ENCODE data around the gene GSKIP. TPM values are rescaled to one million over a fixed set of nuclear protein-coding genes. Genes with fewer than 3 reads are reported as not detected.

The GSKIP gene
- total RNA-seq, 1 experiment from 2014 or later: 53.3 TPM

DNA sequence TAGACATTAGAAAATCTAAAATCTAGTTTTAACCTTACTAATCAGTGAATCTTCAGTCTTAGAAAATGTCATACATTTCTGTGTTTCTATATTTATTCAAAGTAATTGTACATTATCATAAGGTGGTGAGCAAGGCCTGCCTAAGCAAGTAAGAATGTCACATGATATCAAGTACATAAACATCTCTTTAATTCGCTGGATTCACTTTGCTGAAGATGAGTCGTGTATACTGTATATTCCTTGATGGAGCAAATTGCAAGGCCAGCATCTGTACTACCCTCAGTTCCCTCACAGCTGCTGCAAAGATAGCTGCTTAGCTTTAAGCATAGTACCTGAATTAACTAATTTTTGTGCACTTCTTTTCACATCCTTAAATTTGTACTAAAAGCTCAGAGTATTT lies 20.1 kb downstream of the GSKIP start:
- no peaks in the 10 kb centered on the region for H3K27me3 ChIP-seq (ENCODE audit: low read length)
- H2AFZ ChIP-seq (ENCODE audit: low read length): no peak overlapping the region
- no peaks in the 10 kb centered on the region for H4K20me1 ChIP-seq (ENCODE audit: insufficient read depth, low read depth, low read length)
- peak overlapping the region; percentile 92 for H3K27ac ChIP-seq (ENCODE audit: low read length)
- H3K36me3 ChIP-seq (ENCODE audit: insufficient read depth, low read length): peaks cover 29% of the 10 kb centered on the region
- H3K9ac ChIP-seq (ENCODE audit: low read length): no peak overlapping the region
- peaks cover 34% of the 10 kb centered on the region for H3K79me2 ChIP-seq (ENCODE audit: low read length)
- peaks cover 83% of the 10 kb centered on the region for H3K4me1 ChIP-seq (ENCODE audit: low read length)
- DNase-seq: no peak
- H3K4me2 ChIP-seq (ENCODE audit: low read depth, low read length, poor library complexity, severe bottlenecking): no peak overlapping the region
- H3K4me3 ChIP-seq (ENCODE audit: low read length): no peak overlapping the region
- H3K9me3 ChIP-seq (ENCODE audit: low read length): no peaks in the 10 kb centered on the region
- no peaks in the 10 kb centered on the region for H3K9me2 ChIP-seq (replicated peaks; ENCODE audit: insufficient read depth, low read length)

- Histone ChIP-seq H3K9ac (ENCODE audit: low read length) (no peak overlapping the region), H2AFZ (ENCODE audit: low read length) (no peak overlapping the region), H3K27me3 (ENCODE audit: low read length) (no peaks in the 10 kb centered on the region), H3K9me3 (ENCODE audit: low read length) (no peaks in the 10 kb centered on the region), H3K27ac (ENCODE audit: low read length) (peak overlapping the region; percentile 92), H3K4me1 (ENCODE audit: low read length) (peaks cover 76% of the 10 kb centered on the region), H3K9me2 (replicated peaks; ENCODE audit: insufficient read depth, low read length) (no peaks in the 10 kb centered on the region), H3K36me3 (ENCODE audit: insufficient read depth, low read length) (peaks cover 29% of the 10 kb centered on the region), H3K4me3 (ENCODE audit: low read length) (no peak overlapping the region), H4K20me1 (ENCODE audit: insufficient read depth, low read depth, low read length) (no peaks in the 10 kb centered on the region), H3K4me2 (ENCODE audit: low read depth, low read length, poor library complexity, severe bottlenecking) (no peak overlapping the region), H3K79me2 (ENCODE audit: low read length) (peaks cover 29% of the 10 kb centered on the region)
- DNase-seq: no peak
Measured at GRCh38 chr14:96384053-96384452, 20.7 kb downstream of the GSKIP start.

DNA sequence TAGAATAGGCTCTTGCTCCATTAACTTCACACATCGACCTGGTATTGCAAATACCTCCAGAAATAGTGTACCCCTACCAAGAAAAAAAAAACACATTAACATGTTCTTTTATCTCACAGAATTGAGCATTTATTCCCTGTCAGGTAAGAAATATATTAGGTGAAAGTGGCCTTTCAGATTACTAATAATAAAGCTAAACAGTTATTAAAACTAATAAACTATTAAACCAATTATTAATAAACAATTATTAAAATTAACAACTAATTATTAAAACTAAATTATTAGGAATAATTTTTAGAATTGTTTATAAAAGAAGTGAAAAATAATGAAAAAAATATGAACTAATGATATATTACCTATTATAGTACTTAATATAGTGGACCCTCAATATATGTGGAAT lies 21.4 kb downstream of the GSKIP start:
- H3K4me2 ChIP-seq (ENCODE audit: low read depth, low read length, poor library complexity, severe bottlenecking): no peak overlapping the region
- H3K9ac ChIP-seq (ENCODE audit: low read length): no peak overlapping the region
- no peaks in the 10 kb centered on the region for H3K9me3 ChIP-seq (ENCODE audit: low read length)
- H3K79me2 ChIP-seq (ENCODE audit: low read length): peaks cover 22% of the 10 kb centered on the region
- DNase-seq: no peak
- no peaks in the 10 kb centered on the region for H3K9me2 ChIP-seq (replicated peaks; ENCODE audit: insufficient read depth, low read length)
- H3K4me3 ChIP-seq (ENCODE audit: low read length): no peak overlapping the region
- peaks cover 29% of the 10 kb centered on the region for H3K36me3 ChIP-seq (ENCODE audit: insufficient read depth, low read length)
- peaks cover 70% of the 10 kb centered on the region for H3K4me1 ChIP-seq (ENCODE audit: low read length)
- no peaks in the 10 kb centered on the region for H3K27me3 ChIP-seq (ENCODE audit: low read length)
- no peak overlapping the region for H2AFZ ChIP-seq (ENCODE audit: low read length)
- H3K27ac ChIP-seq (ENCODE audit: low read length): peak overlapping the region; percentile 92
- no peaks in the 10 kb centered on the region for H4K20me1 ChIP-seq (ENCODE audit: insufficient read depth, low read depth, low read length)

- peaks cover 17% of the 10 kb centered on the region for H3K79me2 ChIP-seq (ENCODE audit: low read length)
- H3K36me3 ChIP-seq (ENCODE audit: insufficient read depth, low read length): peaks cover 29% of the 10 kb centered on the region
- H3K4me3 ChIP-seq (ENCODE audit: low read length): no peak overlapping the region
- H3K27ac ChIP-seq (ENCODE audit: low read length): peak overlapping the region; percentile 13
- H3K4me1 ChIP-seq (ENCODE audit: low read length): peaks cover 65% of the 10 kb centered on the region
- no peak overlapping the region for H3K9ac ChIP-seq (ENCODE audit: low read length)
- no peaks in the 10 kb centered on the region for H3K9me2 ChIP-seq (replicated peaks; ENCODE audit: insufficient read depth, low read length)
- no peak for DNase-seq
- H3K4me2 ChIP-seq (ENCODE audit: low read depth, low read length, poor library complexity, severe bottlenecking): no peak overlapping the region
- H3K9me3 ChIP-seq (ENCODE audit: low read length): no peaks in the 10 kb centered on the region
- H2AFZ ChIP-seq (ENCODE audit: low read length): no peak overlapping the region
- no peaks in the 10 kb centered on the region for H4K20me1 ChIP-seq (ENCODE audit: insufficient read depth, low read depth, low read length)
- no peaks in the 10 kb centered on the region for H3K27me3 ChIP-seq (ENCODE audit: low read length)
Measured at GRCh38 chr14:96385385-96385784, 22.1 kb downstream of the GSKIP start.

- Histone ChIP-seq H3K9me3 (ENCODE audit: low read length) (no peaks in the 10 kb centered on the region), H3K79me2 (ENCODE audit: low read length) (no peaks in the 10 kb centered on the region), H3K27me3 (ENCODE audit: low read length) (no peaks in the 10 kb centered on the region), H4K20me1 (ENCODE audit: insufficient read depth, low read depth, low read length) (no peaks in the 10 kb centered on the region), H3K9ac (ENCODE audit: low read length) (peak overlapping the region; percentile 92), H3K9me2 (replicated peaks; ENCODE audit: insufficient read depth, low read length) (no peaks in the 10 kb centered on the region), H3K4me1 (ENCODE audit: low read length) (peaks cover 40% of the 10 kb centered on the region), H3K36me3 (ENCODE audit: insufficient read depth, low read length) (peaks cover 10% of the 10 kb centered on the region; the same call in 1 of the 2 replicates), H3K4me3 (ENCODE audit: low read length) (peak overlapping the region; percentile 90), H3K27ac (ENCODE audit: low read length) (peak overlapping the region; percentile 84), H2AFZ (ENCODE audit: low read length) (peak overlapping the region; percentile 86), H3K4me2 (ENCODE audit: low read depth, low read length, poor library complexity, severe bottlenecking) (peak overlapping the region; percentile 100)
- DNase-seq: no peak
Measured at GRCh38 chr14:96390965-96391292, 27.6 kb downstream of the GSKIP start.

GRCh38 chr14:96391293-96392118 lies 28.2 kb downstream of the GSKIP start:
- Histone ChIP-seq H2AFZ (ENCODE audit: low read length) (peak overlapping the region; percentile 86), H3K4me3 (ENCODE audit: low read length) (peak overlapping the region; percentile 90), H3K9me2 (replicated peaks; ENCODE audit: insufficient read depth, low read length) (no peaks in the 10 kb centered on the region), H3K4me2 (ENCODE audit: low read depth, low read length, poor library complexity, severe bottlenecking) (peak overlapping the region; percentile 100), H3K36me3 (ENCODE audit: insufficient read depth, low read length) (peaks cover 6% of the 10 kb centered on the region; the same call in 1 of the 2 replicates), H3K9ac (ENCODE audit: low read length) (peak overlapping the region; percentile 92), H3K27ac (ENCODE audit: low read length) (peak overlapping the region; percentile 84), H3K79me2 (ENCODE audit: low read length) (no peaks in the 10 kb centered on the region), H3K9me3 (ENCODE audit: low read length) (no peaks in the 10 kb centered on the region), H3K4me1 (ENCODE audit: low read length) (peaks cover 36% of the 10 kb centered on the region), H3K27me3 (ENCODE audit: low read length) (no peaks in the 10 kb centered on the region), H4K20me1 (ENCODE audit: insufficient read depth, low read depth, low read length) (no peaks in the 10 kb centered on the region)
- DNase-seq: peak; percentile 100

GRCh38 chr14:96393071-96393691 lies 29.9 kb downstream of the GSKIP start:
- Histone ChIP-seq H3K4me1 (ENCODE audit: low read length) (peaks cover 22% of the 10 kb centered on the region), H3K9me2 (replicated peaks; ENCODE audit: insufficient read depth, low read length) (no peaks in the 10 kb centered on the region), H4K20me1 (ENCODE audit: insufficient read depth, low read depth, low read length) (no peaks in the 10 kb centered on the region), H2AFZ (ENCODE audit: low read length) (peak overlapping the region; percentile 69), H3K79me2 (ENCODE audit: low read length) (no peaks in the 10 kb centered on the region), H3K27me3 (ENCODE audit: low read length) (no peaks in the 10 kb centered on the region), H3K9me3 (ENCODE audit: low read length) (no peaks in the 10 kb centered on the region), H3K4me3 (ENCODE audit: low read length) (peak overlapping the region; percentile 77), H3K9ac (ENCODE audit: low read length) (peak overlapping the region; percentile 81), H3K4me2 (ENCODE audit: low read depth, low read length, poor library complexity, severe bottlenecking) (peak overlapping the region; percentile 98), H3K27ac (ENCODE audit: low read length) (no peak overlapping the region), H3K36me3 (ENCODE audit: insufficient read depth, low read length) (no peaks in the 10 kb centered on the region)
- no peak for DNase-seq

GRCh38 chr14:96394047-96394815 lies 30.9 kb downstream of the GSKIP start:
- no peak overlapping the region for H3K4me2 ChIP-seq (ENCODE audit: low read depth, low read length, poor library complexity, severe bottlenecking)
- no peaks in the 10 kb centered on the region for H3K27me3 ChIP-seq (ENCODE audit: low read length)
- no peak overlapping the region for H2AFZ ChIP-seq (ENCODE audit: low read length)
- H3K36me3 ChIP-seq (ENCODE audit: insufficient read depth, low read length): no peaks in the 10 kb centered on the region
- no peaks in the 10 kb centered on the region for H4K20me1 ChIP-seq (ENCODE audit: insufficient read depth, low read depth, low read length)
- no peak overlapping the region for H3K4me3 ChIP-seq (ENCODE audit: low read length)
- no peaks in the 10 kb centered on the region for H3K79me2 ChIP-seq (ENCODE audit: low read length)
- no peak overlapping the region for H3K27ac ChIP-seq (ENCODE audit: low read length)
- no peaks in the 10 kb centered on the region for H3K9me3 ChIP-seq (ENCODE audit: low read length)
- peaks cover 22% of the 10 kb centered on the region for H3K4me1 ChIP-seq (ENCODE audit: low read length)
- H3K9ac ChIP-seq (ENCODE audit: low read length): no peak overlapping the region
- DNase-seq: no peak
- H3K9me2 ChIP-seq (replicated peaks; ENCODE audit: insufficient read depth, low read length): no peaks in the 10 kb centered on the region
